Measurements from ENCODE around the gene NINJ1.
A peak's percentile ranks its signal among the peaks of the same experiment; 100 is the strongest.

Gene NINJ1

DNA sequence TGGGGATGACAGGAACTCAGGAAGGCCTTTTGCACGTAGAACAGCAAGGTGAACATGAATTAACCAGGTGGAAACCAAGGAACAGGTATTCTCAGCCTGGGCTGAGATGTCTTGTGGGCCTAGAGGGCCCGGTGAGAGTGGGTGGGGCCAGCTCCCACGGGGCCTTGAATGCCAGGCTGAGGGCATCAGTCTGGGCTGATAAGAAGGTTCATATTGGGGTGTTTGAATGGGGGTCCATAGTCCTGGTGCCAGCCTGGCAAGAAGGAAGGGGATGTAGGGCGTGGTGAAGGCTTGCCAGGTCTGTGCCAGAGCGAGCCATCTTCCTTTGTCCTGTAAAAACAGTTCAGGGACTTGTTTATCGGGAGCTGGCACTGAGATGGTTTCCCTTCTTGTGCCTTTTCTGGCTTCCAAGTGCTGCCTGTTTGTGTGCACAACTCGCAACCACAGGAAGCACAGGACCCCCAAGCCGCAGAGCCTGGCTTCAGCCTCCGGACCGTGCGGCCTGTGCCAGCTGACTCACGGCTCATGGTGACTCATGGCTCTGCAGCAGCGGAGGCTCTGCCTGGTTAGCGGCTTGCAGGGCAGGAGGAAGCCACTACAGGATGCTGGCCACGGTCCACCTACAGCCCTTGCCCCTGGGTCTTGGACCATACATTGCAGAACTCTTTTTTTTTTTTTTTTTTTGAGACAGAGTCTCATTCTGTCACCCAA is 35.7 kb downstream of the NINJ1 start:
- DNase-seq = peak; percentile 81

DNA sequence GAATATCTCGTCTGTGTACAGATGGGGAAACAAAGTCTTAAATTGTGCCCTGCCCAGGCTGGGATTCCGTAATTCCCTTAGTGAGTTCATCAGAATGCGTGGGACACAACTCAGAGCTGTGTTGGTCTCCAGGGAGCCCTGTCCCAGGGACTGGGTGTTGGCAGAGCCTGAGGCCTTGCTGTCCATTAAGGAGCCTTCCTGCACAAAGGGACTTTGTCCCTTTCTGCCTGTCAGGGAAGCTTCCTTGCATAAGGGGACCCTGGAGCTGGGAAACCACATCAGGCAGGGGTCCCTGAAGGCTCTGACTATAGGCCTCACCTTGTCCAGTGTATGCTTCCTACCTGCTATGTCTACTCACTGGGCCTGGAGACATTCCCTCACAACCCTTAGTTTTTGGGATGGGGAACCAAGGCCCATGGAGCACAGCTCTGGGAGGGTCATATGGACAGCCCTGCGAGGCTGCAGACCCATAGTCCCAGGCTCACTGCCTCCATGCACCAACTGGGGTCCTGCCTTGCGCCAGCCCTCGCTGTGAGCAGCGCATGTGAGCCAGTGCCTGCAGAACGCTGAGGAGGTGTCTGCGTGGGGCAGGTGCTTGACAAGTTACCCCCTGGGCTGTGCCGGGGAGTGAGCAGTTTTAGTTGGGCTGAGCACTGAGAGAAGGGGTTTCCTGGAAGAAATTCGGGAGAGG is 36.4 kb downstream of the NINJ1 start:
- no peak for DNase-seq

DNA sequence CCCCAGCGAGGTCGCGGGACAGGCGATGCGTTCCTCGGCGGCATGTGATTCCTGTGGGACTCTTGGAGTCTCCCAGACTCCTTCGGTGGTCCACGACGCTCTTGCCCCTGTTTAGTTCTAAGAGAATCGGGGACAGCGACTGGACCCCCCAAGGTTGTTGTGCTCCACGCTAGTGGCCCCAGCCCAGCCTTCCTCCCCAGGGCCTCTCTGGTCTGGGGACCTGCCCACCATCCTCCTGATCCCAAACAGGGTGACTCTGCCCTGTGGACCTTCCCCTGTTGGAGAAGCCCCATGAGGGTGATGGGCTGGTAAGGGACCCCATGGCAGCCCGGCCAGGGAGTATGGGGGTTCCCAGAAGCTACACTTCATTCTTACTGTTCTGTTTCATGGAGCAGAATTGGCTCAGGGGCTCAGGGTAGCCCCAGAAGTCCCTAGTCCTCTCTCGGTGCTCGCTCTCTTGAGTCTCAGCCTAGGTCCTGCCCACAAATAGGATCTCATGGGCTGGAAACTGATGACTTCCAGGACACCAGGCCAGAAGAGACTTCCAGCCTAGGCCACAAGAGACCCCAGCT is 37.2 kb downstream of the NINJ1 start:
- DNase-seq = no peak

DNA sequence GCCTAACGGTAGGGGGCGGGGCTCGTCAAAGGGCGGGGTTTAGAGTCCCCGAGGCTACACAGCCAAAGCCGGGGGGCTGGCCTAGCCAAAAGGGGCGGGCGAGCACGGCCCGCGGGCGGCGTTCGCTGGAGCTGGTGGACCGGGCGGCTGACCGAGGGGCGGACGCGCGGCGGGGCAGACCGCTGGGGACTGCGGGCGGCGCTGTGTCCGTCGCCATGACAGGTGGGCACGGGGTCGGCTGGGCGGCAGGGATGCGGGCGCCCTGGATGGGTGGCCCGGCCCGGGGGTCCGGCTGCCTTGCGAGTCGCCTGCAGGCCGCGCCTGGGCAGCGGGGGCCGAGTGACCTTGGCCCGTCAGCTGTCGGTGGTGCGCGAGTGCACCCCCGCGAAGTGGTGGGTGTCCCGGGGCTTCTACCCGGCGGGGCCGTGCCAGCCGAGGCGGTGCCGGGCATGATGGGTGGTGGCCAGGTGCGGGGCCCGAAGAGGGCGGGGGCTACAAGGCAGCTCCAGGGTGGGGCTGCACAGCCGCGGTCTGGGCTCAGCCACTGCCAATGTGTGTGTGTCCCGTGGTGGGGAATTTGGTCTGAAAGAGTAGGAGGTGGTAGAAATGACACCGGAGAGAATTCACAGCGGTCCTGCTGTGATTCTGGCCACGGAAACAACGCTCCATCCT is 37.8 kb downstream of the NINJ1 start, which contains the start of gene CARD19:
Gene CARD19 (plus strand): TSS at position 87 of the 672 bp plus-strand sequence. CDS start 129 bp downstream, at position 216.
- DNase-seq = peak; percentile 51

DNA sequence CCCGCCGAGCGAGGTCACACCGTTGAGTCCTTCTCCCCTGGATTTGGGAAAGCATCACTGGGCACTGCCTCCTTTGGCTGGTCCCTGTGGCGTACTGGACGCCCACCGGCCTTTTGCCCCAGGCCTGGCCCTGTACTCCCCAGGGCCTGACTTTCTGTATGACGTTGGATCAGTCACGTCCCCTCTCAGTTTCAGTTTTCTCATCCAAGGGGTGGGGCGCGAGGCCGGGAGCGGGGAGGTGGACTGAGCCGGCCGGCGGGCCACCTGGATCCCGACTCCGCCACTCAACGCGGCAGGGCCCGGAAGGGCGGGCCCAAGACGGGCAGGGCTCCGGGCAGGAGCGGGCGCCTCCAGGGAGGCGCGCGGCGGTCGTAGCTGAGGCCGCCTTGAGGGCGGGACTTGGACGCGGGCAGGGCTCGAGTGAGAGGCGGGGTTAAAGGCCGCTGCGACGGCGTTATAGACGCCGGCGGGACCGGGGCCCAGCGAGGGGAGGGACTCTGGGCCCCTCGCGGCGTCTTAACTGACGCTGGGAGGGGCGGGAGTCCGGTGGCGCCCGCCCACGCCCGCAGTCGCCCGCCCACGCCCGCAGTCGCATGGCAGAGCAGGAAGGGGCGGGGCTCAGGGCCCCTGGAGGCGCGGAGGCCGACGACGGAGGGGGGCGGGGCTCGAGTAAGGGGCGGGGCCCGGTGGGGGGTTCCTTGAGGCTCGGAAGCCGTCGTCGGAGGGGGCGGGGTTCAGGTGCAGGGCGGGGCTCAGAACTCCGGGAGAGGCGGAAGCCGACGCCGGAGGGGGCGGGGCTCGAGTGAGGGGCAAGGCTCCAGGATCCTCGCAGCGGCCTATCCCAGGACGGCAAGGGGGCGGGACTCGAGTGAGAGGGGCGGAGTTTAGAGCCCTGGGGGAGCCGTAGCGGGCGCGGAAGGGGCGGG is 38.6 kb downstream of the NINJ1 start:
- DNase-seq = peak; percentile 99

DNA sequence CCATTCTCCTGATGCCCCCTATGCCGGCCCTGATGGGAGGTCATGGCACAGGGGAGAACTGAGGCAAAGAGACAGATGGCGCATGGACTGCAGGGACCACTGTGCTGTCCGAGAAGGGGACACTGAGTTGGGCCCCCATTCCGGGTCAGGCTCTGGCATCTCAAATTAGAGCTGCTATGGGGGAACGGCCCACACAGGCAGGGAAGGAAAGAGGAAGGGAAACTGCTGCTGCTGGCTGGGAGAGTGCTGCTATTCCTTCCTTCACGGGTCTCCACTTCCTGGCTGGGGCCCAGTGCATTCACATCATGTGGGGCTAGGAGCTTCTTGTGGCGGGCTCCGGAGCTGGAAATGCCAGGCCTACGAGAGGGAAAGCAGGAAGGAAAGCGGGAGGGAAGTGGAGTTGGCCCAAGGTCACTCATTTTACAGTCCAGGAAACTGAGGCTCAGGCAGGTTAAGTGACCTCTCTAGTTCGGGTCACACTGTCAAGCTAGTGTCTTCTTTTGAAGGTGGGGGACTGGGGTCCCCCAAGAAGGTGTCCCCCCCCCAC is 39.3 kb downstream of the NINJ1 start:
- peak; percentile 54 for DNase-seq

DNA sequence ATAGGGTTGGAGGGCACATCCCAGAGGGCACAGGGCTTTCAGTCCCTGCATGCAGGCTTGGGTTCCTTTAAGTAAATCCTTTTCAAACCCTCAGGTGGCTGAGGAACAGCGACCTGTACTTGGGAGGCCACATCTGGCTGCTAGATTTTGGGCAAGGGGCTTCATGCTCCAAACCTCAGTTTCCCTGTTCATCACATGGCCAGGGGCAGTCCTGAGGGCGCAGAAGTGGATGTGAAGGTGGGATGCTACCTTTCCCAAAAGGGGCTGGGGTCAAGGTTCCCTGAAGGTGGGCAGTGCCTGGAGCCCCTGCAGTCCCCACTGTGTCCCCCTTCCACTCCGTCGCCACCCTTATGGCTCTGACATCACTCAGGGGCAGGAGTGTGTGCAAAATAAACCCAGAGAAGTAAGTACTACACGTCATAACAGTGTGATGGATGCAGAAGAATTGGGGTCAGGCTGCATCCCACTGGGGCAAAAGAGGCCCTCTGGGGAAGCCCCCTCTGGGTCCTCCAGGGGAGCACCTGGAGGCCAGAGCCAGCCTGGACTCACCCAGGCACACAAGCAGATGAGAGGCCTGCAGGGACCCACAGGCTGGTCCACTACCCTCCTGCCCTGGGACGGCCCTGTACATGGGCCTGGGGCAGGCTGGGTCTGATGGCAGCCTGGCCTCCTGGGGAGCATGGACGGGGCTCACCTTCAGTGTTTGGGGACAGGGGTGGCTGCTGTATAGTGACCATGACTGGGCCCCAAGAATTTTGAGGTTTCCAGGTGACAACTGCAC is 40.0 kb downstream of the NINJ1 start:
- DNase-seq = no peak

DNA sequence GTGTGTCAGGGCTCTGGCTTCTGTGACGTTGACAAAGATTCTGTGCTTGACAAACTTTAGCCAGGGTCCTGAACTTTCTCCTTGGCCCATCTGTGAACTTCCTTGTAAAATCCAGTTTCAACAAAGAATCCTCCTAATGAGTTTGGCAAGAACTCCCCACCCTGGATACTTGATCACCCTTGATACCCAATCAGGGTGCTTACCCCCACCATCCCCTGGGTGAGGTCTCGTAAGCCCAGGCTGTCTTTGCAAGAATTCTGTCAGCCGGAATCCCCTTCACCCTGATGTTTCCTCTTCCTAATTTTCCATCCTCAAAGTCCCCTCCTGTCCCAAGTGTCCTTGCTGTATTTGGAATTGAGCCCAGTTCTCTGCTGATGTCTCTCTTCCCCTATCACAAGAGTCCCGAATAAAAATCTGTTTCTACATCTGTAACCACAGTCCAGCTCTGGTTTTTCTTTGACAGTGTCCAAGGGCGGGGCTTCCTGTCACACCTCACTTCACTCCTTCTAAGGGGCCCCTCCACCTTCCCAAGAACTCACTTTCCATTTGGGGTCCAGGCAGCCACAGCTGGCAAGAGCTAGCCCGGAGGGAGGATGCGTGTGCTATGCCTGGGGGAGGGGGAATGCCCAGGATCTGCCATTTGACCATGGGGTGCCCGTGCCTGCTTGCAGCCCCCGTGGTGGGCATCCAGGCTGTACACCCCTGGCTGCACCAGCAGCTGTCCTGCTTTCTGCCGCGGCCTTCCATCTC is 40.7 kb downstream of the NINJ1 start:
- no peak for DNase-seq

DNA sequence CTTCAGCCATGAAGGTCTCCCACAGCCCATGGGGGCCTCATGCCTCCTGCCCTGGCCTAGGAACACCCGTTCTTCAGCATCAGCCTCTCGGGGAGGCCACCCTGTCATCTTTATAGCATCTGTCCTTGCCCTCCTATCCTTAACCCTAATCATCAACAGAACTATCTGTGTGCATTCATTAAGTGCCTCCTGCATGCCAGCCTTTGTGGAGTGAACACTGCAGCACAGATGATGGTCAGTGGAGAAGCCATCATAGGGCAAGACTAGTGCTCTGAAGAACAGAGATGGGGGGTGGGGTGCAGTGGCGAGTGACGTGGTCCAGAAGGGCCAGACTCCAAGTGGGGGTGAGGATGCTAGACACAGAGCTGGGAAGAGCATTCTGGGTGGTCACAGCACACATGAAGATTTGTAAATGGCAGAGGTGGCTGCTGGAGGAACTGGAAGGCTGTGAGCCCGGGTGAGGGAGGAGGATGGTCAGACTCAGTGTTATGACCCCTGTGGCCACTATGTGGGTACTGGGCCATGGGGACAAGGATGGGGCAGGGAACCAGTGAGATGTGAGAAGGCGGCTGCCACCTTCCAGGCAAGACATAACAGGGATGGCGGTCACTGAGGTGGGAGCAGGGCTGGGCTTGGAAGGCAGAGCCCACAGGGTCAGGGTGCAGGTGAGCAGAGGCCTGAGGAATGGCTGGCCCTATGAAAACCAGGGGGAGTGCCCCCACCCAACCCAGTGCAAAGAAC is 41.6 kb downstream of the NINJ1 start:
- no peak for DNase-seq

DNA sequence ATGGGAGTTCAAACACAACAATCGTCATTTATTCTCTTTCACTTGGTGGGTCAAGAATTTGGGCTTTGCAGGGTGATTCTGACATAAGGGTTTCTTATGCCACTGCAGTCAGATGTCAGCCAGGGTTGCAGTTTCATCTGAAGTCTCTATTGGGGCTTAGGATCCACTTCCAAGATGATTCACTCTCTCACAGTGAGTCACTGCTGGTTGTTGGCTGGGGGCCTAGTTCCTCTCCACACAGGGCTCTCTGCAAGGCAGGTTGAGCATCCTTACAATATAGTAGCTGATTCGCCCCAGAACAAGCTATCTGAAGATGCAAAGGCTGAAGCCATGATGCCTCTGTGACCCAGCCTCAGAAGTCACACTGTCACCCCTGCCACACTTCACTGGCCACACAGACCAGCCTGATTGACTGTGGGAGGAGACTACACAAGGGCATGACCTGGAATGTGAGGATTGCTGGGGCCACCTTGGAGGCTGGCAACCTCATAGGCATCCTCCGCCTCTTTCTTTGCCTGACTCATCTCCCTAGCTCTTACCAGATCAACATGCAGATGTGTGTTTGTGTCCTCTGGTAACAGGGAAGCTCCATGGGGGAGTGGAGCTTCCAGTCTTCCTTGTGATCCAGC is 42.5 kb downstream of the NINJ1 start:
- DNase-seq = no peak

DNA sequence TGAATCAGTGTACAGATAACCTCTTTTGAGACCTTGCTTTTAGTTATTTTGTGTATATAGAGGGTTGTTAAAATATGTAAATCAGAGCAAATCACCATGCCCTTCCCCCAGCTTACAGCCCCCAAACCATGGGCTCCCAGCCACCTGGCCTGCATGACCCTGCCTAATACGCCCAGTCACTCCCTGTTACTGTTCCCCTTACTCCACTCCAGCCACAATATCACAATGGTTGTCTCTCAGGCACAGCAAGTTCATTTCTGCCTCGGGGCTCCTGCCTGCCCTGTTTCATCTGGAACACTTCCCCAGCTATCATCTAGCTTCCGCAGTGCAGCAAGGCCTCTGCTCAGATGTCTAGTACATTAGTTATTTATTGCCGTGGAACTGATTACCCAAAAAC is 43.0 kb downstream of the NINJ1 start:
- no peak for DNase-seq

DNA sequence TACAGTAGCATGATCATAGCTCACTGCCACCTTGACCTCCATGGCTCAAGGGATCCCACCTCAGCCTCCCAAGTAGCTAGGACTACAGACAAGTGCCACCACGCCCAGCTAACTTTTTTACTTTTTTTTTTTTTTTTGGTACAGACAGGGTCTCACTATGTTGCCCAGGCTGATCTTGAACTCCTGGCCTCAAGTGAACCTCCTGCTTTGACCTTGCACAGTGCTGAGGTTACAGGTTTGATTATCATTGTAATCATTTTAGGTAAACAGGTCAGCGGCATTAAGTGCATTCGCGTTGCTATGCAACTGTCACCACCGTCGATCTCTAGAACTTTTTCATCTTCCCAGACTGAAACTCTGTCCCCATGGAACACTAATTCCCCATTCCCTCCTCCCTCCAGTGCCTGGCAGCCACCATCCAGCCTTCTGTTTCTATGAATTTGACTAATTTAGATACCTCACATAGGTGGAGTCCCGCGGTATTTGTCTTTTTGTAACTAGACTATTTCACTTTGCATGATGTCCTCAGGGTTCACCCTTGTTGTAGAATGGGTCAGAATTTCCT is 43.9 kb downstream of the NINJ1 start:
- no peak for DNase-seq

DNA sequence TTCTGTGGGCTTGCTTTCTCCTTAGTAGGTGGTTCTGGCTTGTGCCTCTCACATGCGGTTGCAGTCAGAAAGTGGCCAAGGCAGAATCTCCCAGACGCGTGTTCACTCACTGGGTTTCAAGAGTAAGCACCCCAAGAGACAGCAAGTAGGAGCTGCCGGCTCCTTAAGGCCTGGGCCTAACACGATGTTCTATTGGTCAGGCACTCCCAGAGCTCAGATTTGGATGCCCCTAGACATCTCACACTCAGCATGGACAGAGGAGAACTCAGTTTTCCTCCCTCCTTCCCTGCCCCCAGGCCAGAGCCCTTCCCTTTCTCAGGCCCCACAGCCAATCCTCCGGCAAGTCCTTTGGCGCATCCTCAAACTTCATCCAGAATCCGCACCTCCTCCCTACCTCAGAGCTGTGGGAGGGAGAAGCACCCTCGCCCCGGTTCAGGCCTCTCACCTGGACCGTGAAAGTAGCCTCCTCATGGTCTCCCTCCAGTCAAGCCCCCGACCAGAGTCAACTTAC is 44.5 kb downstream of the NINJ1 start:
- no peak for DNase-seq

DNA sequence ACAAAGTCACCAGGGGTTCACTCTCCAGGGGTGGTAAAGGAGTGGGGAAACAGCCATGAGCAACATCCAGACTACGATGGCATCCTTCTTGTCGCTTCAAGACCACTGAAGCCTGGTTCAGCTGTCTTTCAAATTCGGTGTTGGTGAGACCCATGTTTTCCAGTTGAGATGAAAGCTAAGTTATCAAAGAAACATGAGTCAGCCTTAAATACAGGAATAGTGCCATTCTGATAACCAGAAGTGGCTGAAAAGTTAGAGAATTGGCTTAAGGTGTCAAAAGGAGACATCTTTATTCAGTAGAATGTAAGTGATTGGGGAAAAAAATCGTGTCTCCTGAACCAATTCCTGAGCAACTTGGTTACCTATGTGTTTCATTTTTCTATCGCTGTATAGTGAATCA is 45.0 kb downstream of the NINJ1 start:
- no peak for DNase-seq

DNA sequence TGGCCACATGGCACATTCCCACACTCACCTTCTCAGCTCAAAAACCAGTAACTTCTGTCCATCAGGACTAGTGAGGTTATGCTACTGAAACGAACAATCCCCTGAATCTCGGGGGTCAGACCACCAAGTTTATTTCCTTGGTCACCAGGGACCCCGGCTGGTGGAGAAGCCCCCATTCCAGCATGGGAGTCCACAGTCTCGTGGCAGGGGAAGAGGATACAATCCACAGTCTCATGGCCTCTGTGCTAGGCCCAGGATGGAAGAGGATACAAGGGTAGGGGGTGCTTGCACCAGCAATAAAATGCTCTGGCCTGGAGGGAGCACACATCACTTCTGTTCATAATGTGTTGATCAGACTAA is 45.4 kb downstream of the NINJ1 start:
- no peak for DNase-seq

DNA sequence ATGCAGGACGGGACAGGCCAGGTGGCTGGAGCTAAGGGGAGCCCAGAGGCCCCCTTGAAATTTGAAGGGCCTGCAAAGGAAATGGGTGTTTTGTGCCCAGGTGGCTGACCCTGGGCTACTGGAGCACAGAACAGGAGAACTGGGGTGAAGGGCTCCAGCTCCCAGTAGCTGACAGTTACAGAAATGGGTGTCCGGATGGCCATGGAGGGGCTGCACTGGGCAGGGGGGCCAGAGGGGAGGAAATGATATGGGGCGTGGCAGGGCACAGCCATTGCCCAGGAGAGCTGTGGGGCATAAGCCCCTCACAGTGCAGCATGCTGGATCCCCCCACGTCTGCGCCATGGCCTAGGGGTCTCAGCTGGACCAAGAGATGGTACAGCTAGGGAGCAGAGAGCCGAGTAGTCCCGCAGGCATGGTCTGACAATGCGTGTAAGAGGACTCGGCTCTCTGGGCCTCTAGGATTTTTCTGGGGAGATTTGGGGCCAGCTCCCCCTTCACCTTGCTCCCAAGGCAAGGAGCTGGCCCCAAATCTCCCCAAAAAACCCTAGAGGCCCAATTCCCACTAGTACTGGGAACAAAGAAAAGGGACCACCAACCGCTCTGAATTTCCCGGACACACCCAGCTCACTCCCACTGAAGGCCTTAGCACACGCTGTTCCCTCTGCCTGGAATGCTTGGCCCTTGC is 45.9 kb downstream of the NINJ1 start:
- DNase-seq = no peak

DNA sequence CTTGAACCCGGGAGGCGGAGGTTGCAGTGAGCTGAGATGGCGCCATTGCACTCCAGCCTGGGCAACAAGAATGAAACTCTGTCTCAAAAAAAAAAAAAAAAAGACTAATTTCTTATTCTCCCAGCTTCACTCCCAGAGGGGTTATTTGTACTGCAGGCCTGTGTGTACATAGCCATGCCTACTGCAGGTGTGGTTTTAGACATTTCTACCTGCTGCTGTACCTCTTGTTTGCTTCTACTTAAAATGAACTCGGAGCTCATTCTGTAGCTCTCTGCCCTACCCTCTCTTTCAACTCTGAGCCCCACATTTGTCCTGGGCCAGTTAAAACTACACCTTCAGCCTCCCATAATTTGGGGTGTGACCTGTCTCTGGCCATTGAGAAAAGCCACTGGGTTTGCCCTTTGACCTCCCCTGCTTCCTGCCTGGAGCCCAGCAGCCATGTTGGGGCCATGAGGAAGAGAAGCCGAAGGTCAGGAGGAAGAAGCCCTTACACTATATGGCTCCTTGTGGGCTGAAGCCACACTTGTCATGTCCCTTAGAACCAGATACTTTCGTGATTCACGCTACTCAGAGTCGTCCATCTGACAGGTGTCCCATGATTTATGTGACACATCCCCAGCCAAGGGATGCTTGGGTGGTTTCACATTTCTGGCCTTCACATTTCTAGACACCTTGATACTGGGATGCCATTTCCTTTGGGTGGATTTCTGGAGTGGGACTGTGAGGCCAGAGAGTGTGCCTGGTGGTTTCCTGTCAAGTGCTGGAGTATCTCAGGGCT is 47.4 kb downstream of the NINJ1 start:
- no peak for DNase-seq
